A673 (cell line): Measurements from ENCODE around the gene WNT6.

ENCODE experiments used
- EZH2 ChIP-seq: fragments of 200-600 bp; sonication (generic); IDR thresholded peaks from 2 replicates; pipeline ENCODE4 v1.6.1; 2017; ENCODE audit warnings: borderline replicate concordance, low read depth, mild to moderate bottlenecking, mixed read lengths, antibody characterized with exemption, low read length; ENCODE audit not compliant: poor library complexity, severe bottlenecking
- TF ChIP-seq, protein P1 (sequence below): fragments of 300-800, 200-600 bp; sonication (generic); conservative IDR thresholded peaks from 2 replicates; pipeline ENCODE4 v1.5.1; 2017; ENCODE audit warnings: low read depth, mild to moderate bottlenecking, antibody characterized with exemption, low read length, moderate library complexity, mixed read lengths

DNA sequence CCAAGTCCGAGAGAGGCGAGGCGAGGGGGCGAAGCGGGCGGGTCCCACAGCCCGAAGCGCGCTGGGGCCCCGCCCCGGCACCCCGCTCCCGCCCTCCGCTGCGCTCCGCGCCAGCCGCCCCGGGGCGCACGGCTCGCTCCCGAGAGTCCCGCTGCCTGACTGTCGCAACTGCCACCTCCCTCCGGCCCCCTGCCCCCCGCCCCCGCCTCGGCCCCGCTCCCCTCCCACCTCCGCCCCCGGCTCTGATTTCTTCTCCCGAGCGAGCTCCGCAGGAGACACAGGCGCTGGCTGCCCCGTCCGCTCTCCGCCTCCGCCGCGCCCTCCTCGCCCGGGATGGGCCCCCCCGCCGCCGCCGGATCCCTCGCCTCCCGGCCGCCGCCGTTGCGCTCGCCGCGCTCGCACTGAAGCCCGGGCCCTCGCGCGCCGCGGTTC is at the start of gene WNT6:
- TF ChIP-seq, protein P1, sequence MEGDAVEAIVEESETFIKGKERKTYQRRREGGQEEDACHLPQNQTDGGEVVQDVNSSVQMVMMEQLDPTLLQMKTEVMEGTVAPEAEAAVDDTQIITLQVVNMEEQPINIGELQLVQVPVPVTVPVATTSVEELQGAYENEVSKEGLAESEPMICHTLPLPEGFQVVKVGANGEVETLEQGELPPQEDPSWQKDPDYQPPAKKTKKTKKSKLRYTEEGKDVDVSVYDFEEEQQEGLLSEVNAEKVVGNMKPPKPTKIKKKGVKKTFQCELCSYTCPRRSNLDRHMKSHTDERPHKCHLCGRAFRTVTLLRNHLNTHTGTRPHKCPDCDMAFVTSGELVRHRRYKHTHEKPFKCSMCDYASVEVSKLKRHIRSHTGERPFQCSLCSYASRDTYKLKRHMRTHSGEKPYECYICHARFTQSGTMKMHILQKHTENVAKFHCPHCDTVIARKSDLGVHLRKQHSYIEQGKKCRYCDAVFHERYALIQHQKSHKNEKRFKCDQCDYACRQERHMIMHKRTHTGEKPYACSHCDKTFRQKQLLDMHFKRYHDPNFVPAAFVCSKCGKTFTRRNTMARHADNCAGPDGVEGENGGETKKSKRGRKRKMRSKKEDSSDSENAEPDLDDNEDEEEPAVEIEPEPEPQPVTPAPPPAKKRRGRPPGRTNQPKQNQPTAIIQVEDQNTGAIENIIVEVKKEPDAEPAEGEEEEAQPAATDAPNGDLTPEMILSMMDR = no peak
- TF ChIP-seq EZH2 = no peak
